ENCODE data around the gene CNTFR.

The CNTFR gene

DNA sequence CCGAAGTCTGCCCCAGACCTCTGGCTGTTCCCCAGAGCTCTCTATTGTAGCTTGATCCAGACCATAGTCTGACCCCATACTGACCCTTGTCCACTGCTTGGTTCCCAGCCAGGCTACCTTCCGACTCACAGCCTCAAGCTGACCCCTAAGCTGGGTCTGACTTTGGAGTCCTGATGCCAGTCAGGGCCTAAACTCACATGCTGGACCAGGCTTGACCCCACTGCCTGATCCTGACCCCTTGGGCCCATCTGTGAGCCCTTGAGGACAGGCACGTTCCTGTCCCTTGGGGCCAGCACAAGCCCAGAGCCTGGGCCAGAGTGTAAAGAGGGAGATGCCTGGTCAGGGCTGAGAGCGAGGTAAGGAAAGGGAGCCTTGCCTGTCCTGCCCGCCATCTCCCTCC lies 34.0 kb downstream of the CNTFR start:
- TF ChIP-seq, protein P1, sequence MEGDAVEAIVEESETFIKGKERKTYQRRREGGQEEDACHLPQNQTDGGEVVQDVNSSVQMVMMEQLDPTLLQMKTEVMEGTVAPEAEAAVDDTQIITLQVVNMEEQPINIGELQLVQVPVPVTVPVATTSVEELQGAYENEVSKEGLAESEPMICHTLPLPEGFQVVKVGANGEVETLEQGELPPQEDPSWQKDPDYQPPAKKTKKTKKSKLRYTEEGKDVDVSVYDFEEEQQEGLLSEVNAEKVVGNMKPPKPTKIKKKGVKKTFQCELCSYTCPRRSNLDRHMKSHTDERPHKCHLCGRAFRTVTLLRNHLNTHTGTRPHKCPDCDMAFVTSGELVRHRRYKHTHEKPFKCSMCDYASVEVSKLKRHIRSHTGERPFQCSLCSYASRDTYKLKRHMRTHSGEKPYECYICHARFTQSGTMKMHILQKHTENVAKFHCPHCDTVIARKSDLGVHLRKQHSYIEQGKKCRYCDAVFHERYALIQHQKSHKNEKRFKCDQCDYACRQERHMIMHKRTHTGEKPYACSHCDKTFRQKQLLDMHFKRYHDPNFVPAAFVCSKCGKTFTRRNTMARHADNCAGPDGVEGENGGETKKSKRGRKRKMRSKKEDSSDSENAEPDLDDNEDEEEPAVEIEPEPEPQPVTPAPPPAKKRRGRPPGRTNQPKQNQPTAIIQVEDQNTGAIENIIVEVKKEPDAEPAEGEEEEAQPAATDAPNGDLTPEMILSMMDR (IDR thresholded peaks at IDR 0.05; ENCODE audit: extremely low read depth, missing control alignments): no peak
- DNase-seq (ENCODE audit: low spot score): no peak

DNA sequence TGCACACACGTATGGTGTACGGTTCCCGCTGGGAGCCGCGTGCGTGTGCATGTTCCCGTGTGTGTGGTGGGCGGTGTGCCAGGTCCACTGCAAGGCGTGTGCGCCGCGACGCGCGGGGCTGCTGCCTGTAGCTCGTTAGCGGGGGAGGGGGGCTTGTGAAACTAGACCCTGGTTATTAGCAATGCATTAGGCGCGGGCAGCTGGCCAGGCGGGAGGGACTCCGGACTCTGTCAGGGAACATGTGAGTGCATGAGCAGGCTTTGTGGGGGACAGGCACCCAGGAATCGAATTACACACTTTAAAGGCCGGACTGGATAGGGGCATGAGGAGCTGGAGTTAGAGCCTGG lies 34.5 kb downstream of the CNTFR start:
- DNase-seq (ENCODE audit: low spot score): no peak
- TF ChIP-seq, protein P1 (IDR thresholded peaks at IDR 0.05; ENCODE audit: extremely low read depth, missing control alignments): no peak

DNA sequence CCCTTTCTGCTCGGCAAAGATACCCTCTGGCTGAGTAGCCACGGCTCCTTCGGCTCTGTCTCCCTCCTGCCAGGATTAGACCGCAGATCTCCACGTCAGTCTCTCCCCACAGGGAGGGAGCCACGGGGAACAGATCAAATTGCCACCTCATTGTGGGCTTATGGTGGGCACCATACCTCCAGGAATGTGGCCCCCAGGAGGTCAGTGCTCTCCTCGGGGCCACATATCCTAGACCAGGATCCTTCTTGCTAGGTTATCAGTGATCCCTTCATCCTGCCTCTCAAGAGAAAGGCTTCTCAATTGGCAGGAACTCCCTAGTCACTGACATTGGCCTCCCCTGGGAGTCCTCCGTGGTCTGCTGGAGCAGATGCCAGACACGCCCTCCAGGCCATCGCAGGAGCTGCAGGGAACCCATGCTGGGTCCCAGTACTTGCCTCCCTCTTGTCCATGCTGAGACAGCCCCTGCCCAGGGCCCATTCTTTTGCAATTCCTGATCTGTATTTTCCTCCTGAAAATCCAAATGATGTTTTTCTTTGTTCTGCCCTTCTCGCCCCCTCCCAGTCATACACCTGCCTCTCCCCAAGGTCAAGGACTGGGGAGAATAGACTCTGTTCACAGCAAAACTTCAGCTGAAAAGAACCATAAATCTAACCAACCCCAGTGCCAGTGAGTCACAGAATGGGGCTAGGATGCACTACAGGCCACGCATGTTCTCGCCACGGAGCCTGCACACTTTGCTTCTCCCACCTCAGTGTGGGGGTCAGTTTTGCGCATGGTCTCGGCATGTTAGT lies 35.1 kb downstream of the CNTFR start:
- TF ChIP-seq, protein P1 (IDR thresholded peaks at IDR 0.05; ENCODE audit: extremely low read depth, missing control alignments): no peak
- no peak for DNase-seq (ENCODE audit: low spot score)

DNA sequence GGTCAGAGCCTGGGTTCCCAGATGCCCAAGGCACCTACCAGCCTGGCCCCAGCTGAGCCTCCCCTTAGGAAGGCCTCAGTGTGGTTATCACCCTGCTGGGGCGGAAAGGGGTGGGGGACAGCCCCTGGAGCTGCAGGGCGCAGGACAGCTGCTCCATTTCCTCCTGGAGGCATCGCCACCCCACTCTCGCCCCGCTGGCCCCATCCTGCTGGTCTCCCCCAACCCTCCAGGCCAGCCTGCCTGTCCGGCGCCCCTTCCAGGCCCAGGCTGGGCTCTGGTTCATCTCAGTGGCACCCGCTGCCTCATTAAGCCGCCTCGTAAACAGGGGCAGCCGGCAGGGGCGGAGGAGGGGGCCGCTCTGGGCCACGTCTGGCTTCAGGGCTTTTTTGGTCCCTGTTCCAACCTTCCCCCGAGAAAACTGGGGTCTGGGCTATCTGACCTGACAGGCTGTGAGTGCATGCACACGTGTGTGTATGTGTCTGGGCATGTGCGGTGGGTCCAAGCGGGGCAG lies 36.0 kb downstream of the CNTFR start:
- DNase-seq (ENCODE audit: low spot score): no peak
- TF ChIP-seq, protein P1 (IDR thresholded peaks at IDR 0.05; ENCODE audit: extremely low read depth, missing control alignments): no peak

DNA sequence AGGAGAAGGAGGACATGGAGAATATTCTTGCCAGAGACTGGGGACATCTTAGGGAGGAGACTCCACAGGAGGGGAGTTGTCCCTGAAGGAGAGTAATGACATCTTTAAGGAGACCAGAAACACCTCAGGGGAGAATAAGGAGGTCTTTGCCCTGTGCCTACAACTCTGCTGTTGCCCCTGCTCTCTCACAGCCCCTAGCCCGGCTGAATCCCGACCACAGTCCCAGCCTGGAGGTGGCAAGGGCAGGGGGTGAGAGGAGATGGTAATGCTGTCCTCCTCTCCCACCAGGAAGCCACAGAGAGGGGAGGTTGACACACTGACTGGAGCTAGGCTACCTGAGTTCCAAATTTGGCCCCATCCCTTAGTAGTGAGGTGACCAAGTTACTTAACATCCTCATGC lies 36.5 kb downstream of the CNTFR start:
- DNase-seq (ENCODE audit: low spot score): no peak
- TF ChIP-seq, protein P1 (IDR thresholded peaks at IDR 0.05; ENCODE audit: extremely low read depth, missing control alignments): no peak

DNA sequence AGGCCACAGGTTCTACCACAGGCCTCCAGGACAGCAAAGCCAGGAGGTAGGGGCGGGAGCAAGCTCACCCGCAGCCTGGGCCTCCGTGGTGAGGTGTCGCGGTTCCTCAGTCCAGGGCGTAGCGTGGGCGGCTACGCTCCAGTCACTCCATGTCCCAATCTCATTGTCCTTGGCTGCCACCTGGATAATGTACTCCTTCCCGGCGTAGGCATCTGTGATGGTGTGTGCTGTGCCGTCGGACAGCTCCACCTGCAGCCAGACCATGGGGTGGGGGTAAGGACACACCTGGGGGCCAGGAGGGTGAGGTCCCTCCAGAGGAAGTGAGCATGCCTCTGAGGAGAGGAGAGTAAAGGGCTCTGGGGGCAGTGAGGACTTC lies 36.9 kb downstream of the CNTFR start:
- DNase-seq (ENCODE audit: low spot score): no peak
- TF ChIP-seq, protein P1 (IDR thresholded peaks at IDR 0.05; ENCODE audit: extremely low read depth, missing control alignments): no peak

DNA sequence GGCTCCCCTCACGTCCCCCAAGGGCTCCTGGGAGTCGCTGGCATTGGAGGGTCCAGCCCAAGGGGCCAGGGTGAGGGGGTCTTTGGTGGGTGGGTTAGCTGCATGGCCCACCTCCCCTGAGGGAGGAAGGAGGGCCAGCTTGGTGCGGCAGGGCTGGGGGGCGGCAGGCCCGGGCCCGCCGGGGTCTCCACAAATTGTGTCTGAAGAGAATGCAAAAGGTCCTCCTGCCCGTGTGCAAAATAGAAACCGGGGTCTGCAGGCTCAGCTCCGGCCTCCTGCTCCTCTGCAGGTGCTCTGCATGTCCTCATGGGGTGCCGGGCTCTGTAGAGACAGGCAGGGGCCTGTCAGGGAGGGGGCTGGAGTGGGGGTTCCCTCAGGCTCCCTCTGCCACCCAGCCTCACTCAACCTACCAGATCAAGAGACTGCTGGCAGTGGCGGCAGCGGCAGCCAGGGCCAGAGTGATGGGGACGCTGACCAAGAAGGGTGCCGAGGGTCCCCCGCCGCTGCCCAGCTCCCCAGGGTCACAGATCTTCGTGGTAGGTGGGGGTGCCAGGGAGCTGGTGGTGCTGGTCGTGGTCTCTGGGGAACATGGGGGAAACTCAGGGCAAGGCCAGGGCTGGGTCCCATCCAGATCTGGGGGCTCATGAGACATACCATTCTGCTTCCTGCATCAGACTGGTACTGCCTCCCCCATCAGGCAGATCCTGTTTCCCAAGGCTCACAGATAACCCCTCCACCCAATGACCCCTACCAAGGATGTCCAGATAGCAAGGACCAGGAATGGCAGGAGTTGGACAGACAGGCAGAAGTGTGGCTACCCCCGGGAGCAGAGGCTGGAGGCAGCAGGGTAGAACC lies 37.5 kb downstream of the CNTFR start:
- no peak for DNase-seq (ENCODE audit: low spot score)
- TF ChIP-seq, protein P1 (IDR thresholded peaks at IDR 0.05; ENCODE audit: extremely low read depth, missing control alignments): no peak

All from GM20000 (cell line).